Liver (tissue), 9 donors: ENCODE measurements around the gene TEX12. TPM values are rescaled to one million over a fixed set of nuclear protein-coding genes. Genes with fewer than 3 reads are reported as not detected.

Source experiments
- DNase-seq: peaks from one replicate; pipeline ENCODE4 v3.0.0-alpha.2; 2017; ENCODE audit warnings: low spot score
- H3K27ac ChIP-seq, 2 donors: one replicate each; pipeline ENCODE4 v1.7.0; 2013; ENCODE audit warnings: inconsistent platforms in 2 of 2, low read length in 2 of 2, control low read depth in 1 of 2, low read depth in 1 of 2, mild to moderate bottlenecking in 1 of 2
- H3K27me3 ChIP-seq, 4 donors: one replicate each; pipeline versions ENCODE4 v1.6.1 to v1.7.0; 2013; ENCODE audit warnings: low read length in 3 of 4, inconsistent platforms in 1 of 4, mild to moderate bottlenecking in 1 of 4, moderate library complexity in 1 of 4; ENCODE audit not compliant: control insufficient read depth in 4 of 4, insufficient read depth in 4 of 4
- H3K36me3 ChIP-seq, 4 donors: one replicate each; pipeline versions ENCODE4 v1.6.1 to v1.7.0; 2013; ENCODE audit warnings: low read length in 3 of 4, mild to moderate bottlenecking in 3 of 4, low read depth in 1 of 4, moderate library complexity in 1 of 4; ENCODE audit not compliant: control insufficient read depth in 4 of 4, insufficient read depth in 3 of 4
- H3K4me1 ChIP-seq, 4 donors: one replicate each; pipeline versions ENCODE4 v1.6.1 to v1.7.0; 2013; ENCODE audit warnings: low read length in 3 of 4, mild to moderate bottlenecking in 3 of 4, moderate library complexity in 1 of 4; ENCODE audit not compliant: control insufficient read depth in 4 of 4, insufficient read depth in 4 of 4
- H3K4me3 ChIP-seq, 3 donors: one replicate each; pipeline versions ENCODE4 v1.6.1 to v1.7.0; 2013; ENCODE audit warnings: low read length in 3 of 3, control low read depth in 1 of 3, low read depth in 1 of 3, mild to moderate bottlenecking in 1 of 3
- H3K9ac ChIP-seq, 2 donors: one replicate each; pipeline ENCODE4 v1.7.0; 2013; ENCODE audit warnings: low read length in 2 of 2, mild to moderate bottlenecking in 2 of 2, moderate library complexity in 2 of 2, control low read depth in 1 of 2, low read depth in 1 of 2
- H3K9me3 ChIP-seq, 4 donors: one replicate each; pipeline versions ENCODE4 v1.6.1 to v1.7.0; 2013; ENCODE audit warnings: low read length in 3 of 4; ENCODE audit not compliant: control insufficient read depth in 4 of 4
- ATF3 ChIP-seq: IDR thresholded peaks from 2 replicates; pipeline ENCODE4 v1.6.1; 2016; ENCODE audit warnings: antibody characterized with exemption
- CTCF ChIP-seq: fragments of 150-350 bp; IDR thresholded peaks from 2 replicates; pipeline ENCODE4 v1.5.1; 2017; ENCODE audit warnings: improper control_type of control experiment, low read depth, low read length; ENCODE audit not compliant: missing input control
- EGR1 ChIP-seq, 2 donors: IDR thresholded peaks; 2 replicates each; pipeline ENCODE4 v1.6.1; 2016 to 2018; ENCODE audit warnings: antibody characterized with exemption in 2 of 2, low read depth in 2 of 2
- FOXA1 ChIP-seq: IDR thresholded peaks from 2 replicates; pipeline ENCODE4 v1.6.1; 2016; ENCODE audit warnings: antibody characterized with exemption
- FOXA2 ChIP-seq: IDR thresholded peaks from 2 replicates; pipeline ENCODE4 v1.6.1; 2016; ENCODE audit warnings: antibody characterized with exemption
- GABPA ChIP-seq, 2 donors: IDR thresholded peaks in 1 of 2; conservative IDR thresholded peaks in 1 of 2; 2 replicates each; pipeline ENCODE4 v1.6.1; 2016; ENCODE audit warnings: antibody characterized with exemption in 2 of 2, mild to moderate bottlenecking in 1 of 2, moderate library complexity in 1 of 2
- HNF4A ChIP-seq, 2 donors: conservative IDR thresholded peaks; 2 replicates each; pipeline ENCODE4 v1.6.1; 2016; ENCODE audit warnings: antibody characterized with exemption in 2 of 2, mild to moderate bottlenecking in 2 of 2
- HNF4G ChIP-seq: IDR thresholded peaks from 2 replicates; pipeline ENCODE4 v1.6.1; 2016; ENCODE audit warnings: antibody characterized with exemption
- NR2F2 ChIP-seq: IDR thresholded peaks from 2 replicates; pipeline ENCODE4 v1.6.1; 2016; ENCODE audit warnings: antibody characterized with exemption
- RAD21 ChIP-seq, 2 donors: IDR thresholded peaks; 2 replicates each; pipeline ENCODE4 v1.6.1; 2016; ENCODE audit warnings: antibody characterized with exemption in 2 of 2, mild to moderate bottlenecking in 2 of 2
- REST ChIP-seq: IDR thresholded peaks from 2 replicates; pipeline ENCODE4 v1.6.1; 2016; ENCODE audit warnings: antibody characterized with exemption, mild to moderate bottlenecking
- SP1 ChIP-seq: IDR thresholded peaks from 2 replicates; pipeline ENCODE4 v1.6.1; 2018; ENCODE audit warnings: antibody characterized with exemption, mild to moderate bottlenecking
- TAF1 ChIP-seq: conservative IDR thresholded peaks from 2 replicates; pipeline ENCODE4 v1.6.1; 2016; ENCODE audit warnings: antibody characterized with exemption, mild to moderate bottlenecking
- YY1 ChIP-seq: IDR thresholded peaks from 2 replicates; pipeline ENCODE4 v1.6.1; 2016; ENCODE audit warnings: antibody characterized with exemption, mild to moderate bottlenecking
- ZBTB33 ChIP-seq: IDR thresholded peaks from 2 replicates; pipeline ENCODE4 v1.6.1; 2016; ENCODE audit warnings: antibody characterized with exemption
- WGBS: extraction: QIAGEN DNeasy Blood & Tissue Kit; methylation state at CpG from one replicate; pipeline ENCODE4 v1.1.7; 2013; 5-methylcytosine and 5-hydroxymethylcytosine counted together
- polyA plus RNA-seq, 2 donors: library from polyadenylated mRNA; stranded (reverse) in 1 of 2; unstranded in 1 of 2; fragments of 200-250 nt in 1 of 2; fragments of >200 nt in 1 of 2; fragmentation: Nextera tagmentation in 1 of 2; extraction: Ambion mirVana in 1 of 2; gene quantifications; one replicate each; pipeline versions ENCODE4 v1.2.1 to v1.2.3, GENCODE V29; 2013 to 2015
- total RNA-seq, 2 donors: library from RNA; depleted of rRNA; stranded (reverse); fragments of >200 nt; gene quantifications; one replicate each; pipeline ENCODE4 v1.2.3, GENCODE V29; 2014
- TF ChIP-seq, protein P1 (sequence below): IDR thresholded peaks from 2 replicates; pipeline ENCODE4 v1.6.1; 2016; ENCODE audit warnings: antibody characterized with exemption
- donor health status: healthy.
- donor health status: healthy.
- donor health status: healthy.
- donor health status: healthy.
- donor health status: healthy.

TEX12 gene
- total and polyA plus RNA-seq, 4 donors = 0.07 to 0.42 (median 0.29) TPM; not detected in 1

DNA sequence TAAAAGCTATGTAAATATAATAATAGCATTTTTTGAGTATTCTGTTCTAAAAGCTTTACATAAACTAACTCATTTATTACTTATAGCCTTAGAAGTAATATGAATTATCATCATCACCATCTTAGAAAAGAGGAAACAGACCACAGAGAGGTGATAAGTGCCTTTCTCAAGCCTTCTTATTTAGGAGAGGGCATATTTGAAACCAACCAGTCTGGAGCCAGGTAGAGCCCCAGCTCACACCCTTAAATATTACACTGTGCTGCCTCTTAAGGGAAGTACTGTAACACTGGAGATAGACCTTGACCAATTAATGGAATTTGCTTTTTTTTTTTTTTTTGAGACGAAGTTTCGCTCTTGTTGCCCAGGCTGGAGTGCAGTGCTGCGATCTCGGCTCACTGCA, 10.4 kb downstream of the TEX12 start:
- Histone ChIP-seq H3K4me3 (peak overlapping the region; percentile 5 to 80 (median 62)), H3K27ac (peak overlapping the region; percentile 52 to 84), H3K27me3 (no peaks in the 10 kb centered on the region), H3K9me3 (no peaks in the 10 kb centered on the region), H3K4me1 (peaks cover 0 to 8% (median 5%) of the 10 kb centered on the region in 4 donors), H3K36me3 (peaks cover 0 to 12% (median 7%) of the 10 kb centered on the region in 4 donors), H3K9ac (peak overlapping the region; percentile 79 to 89)
- no peak for DNase-seq
- TF ChIP-seq REST (no peak), TAF1 (peak; percentile 46), HNF4A (conservative IDR thresholded peaks at IDR 0.05) (peak in 1 of 2 donors; percentile 28)
- WGBS = 30% methylated on average over 4 of the region's 4 CpGs

DNA sequence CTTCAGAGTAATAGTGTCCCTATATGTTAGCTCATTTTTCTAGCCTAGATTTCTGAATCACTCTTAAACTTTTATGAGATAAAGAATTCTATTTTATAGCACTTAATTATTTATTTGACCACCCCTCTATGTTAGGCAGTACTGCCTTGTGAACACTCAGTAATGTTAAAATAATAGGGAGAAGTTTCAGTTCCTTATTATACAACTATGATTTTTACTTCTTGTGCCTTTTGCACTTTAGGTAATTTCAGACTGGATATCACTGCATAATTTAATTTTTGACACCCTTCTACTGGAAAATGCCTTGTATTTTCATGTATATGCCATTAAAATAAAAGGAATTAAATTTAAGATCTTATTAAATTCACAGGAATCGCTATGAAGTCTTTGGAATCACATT, 11.3 kb downstream of the TEX12 start:
- Histone ChIP-seq H3K27ac (peak overlapping the region; percentile 48 to 52), H3K4me3 (peak overlapping the region in 2 of 3 donors; percentile 62 to 80), H3K4me1 (peaks cover 0 to 8% (median 5%) of the 10 kb centered on the region in 4 donors), H3K27me3 (no peaks in the 10 kb centered on the region), H3K9me3 (no peaks in the 10 kb centered on the region), H3K36me3 (peaks cover 0 to 12% (median 7%) of the 10 kb centered on the region in 4 donors), H3K9ac (peak overlapping the region in 1 of 2 donors; percentile 42)
- TF ChIP-seq GABPA (IDR thresholded peaks at IDR 0.05 in 1 of 2, conservative IDR thresholded peaks at IDR 0.05 in 1 of 2) (no peak), HNF4G (no peak), RAD21 (IDR thresholded peaks at IDR 0.05) (no peak)
- TF ChIP-seq, protein P1, sequence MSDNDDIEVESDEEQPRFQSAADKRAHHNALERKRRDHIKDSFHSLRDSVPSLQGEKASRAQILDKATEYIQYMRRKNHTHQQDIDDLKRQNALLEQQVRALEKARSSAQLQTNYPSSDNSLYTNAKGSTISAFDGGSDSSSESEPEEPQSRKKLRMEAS = no peak
- DNase-seq = no peak
- WGBS = 95% methylated on average over 1 of the region's 1 CpG

DNA sequence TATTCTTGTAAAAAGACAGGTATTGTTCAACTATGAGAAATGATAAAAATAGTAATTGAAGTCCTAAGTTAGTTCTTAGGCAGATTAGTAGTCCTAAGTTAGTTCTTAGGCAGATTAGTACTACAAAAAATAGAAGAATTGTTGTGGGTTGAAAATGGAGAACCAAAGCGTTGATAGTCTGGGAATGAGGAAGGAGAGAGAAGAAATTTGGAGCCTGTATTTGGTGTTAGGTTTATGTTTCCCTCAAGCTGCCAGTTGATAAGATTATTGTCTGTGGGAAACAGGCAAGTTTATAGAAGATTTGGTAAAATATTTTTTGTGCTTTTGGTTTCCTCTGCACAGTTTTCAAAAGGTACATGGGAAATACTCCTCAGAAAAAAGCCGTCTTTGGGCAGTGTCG, 11.8 kb downstream of the TEX12 start:
- DNase-seq = no peak
- Histone ChIP-seq H3K36me3 (peaks cover 0 to 12% (median 7%) of the 10 kb centered on the region in 4 donors), H3K27me3 (no peaks in the 10 kb centered on the region), H3K4me3 (no peak overlapping the region), H3K27ac (peak overlapping the region; percentile 48 to 52), H3K9ac (no peak overlapping the region), H3K9me3 (no peaks in the 10 kb centered on the region), H3K4me1 (peaks cover 0 to 8% (median 5%) of the 10 kb centered on the region in 4 donors)
- WGBS = 83% methylated on average over 3 of the region's 3 CpGs
- TF ChIP-seq HNF4A (conservative IDR thresholded peaks at IDR 0.05) = no peak

DNA sequence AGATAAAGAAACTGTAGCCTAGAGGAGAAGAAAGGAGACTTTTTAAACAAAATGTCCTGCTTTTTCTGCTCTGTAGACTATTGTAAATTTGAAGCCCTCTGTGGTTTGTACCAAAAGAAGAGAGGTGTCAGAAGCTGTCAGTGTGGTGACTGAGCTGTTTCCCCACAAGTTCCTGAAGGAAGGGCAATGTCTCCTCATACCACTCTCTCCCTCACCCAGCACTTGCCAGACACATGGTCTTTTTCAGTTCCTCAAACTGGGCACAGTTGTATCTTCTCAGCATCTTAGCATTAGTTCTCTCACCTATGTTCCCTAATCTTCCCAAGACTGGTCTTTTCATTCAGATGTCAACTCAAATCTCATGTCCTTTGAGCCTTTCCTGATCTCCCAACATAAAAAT, 12.4 kb downstream of the TEX12 start:
- no peak overlapping the region for H3K9ac ChIP-seq
- no peaks in the 10 kb centered on the region for H3K27me3 ChIP-seq
- H3K36me3 ChIP-seq = peaks cover 0 to 12% (median 7%) of the 10 kb centered on the region in 4 donors
- no peaks in the 10 kb centered on the region for H3K9me3 ChIP-seq
- H3K4me1 ChIP-seq = peaks cover 0 to 8% (median 5%) of the 10 kb centered on the region in 4 donors
- no peak overlapping the region for H3K4me3 ChIP-seq
- H3K27ac ChIP-seq = peak overlapping the region; percentile 6 to 48
- no peak for DNase-seq
- TF ChIP-seq EGR1 (IDR thresholded peaks at IDR 0.05; ENCODE audit: low read depth in 2 of 2) = no peak
- no peak for TF ChIP-seq HNF4A (conservative IDR thresholded peaks at IDR 0.05)
- TF ChIP-seq ZBTB33 = no peak
- no peak for TF ChIP-seq SP1
- no peak for TF ChIP-seq RAD21 (IDR thresholded peaks at IDR 0.05)
- no peak for TF ChIP-seq GABPA (IDR thresholded peaks at IDR 0.05 in 1 of 2, conservative IDR thresholded peaks at IDR 0.05 in 1 of 2)
- TF ChIP-seq NR2F2 = no peak
- no peak for TF ChIP-seq FOXA2
- TF ChIP-seq FOXA1 = no peak
- TF ChIP-seq, protein P1 = no peak
- TF ChIP-seq CTCF = no peak
- TF ChIP-seq YY1 = no peak
- TF ChIP-seq ATF3 = no peak
